AG04450 (cell line): ENCODE data around the gene WNT7A. TPM values are rescaled to one million over a fixed set of nuclear protein-coding genes. Genes with fewer than 3 reads are reported as not detected.

Source experiments
- CTCF ChIA-PET: fragments of 300-600, 350-600 bp; formaldehyde crosslinking; extraction: SDS; loops from one replicate; lab custom pipeline; 2022; ENCODE audit warnings: antibody characterized with exemption, inconsistent platforms; lab: Charles Lee
- POLR2A ChIA-PET: fragments of 350-600 bp; formaldehyde crosslinking; extraction: SDS; loops from one replicate; lab custom pipeline; 2021; ENCODE audit warnings: antibody characterized with exemption, inconsistent platforms; lab: Yijun Ruan, JAX
- DNase-seq: peaks from one replicate; pipeline ENCODE4 v3.0.0-alpha.2; 2011; ENCODE audit warnings: low read depth, low spot score
- H3K27ac ChIP-seq: one replicate; pipeline ENCODE4 v1.5.1; 2012; ENCODE audit warnings: low read depth, low read length, control low read depth
- H3K27me3 ChIP-seq: one replicate; pipeline ENCODE4 v1.6.0; 2012; ENCODE audit warnings: low read length; ENCODE audit not compliant: control insufficient read depth, insufficient read depth
- H3K4me3 ChIP-seq: 2 replicates; pipeline ENCODE4 v1.5.1; 2011; ENCODE audit warnings: mild to moderate bottlenecking, low read depth, low read length, control low read depth
- H3K9me3 ChIP-seq: 2 replicates; pipeline ENCODE4 v1.5.1; 2012; ENCODE audit warnings: low read length; ENCODE audit not compliant: control insufficient read depth, insufficient read depth
- polyA plus RNA-seq: library from polyadenylated mRNA; depleted of rRNA; stranded (reverse); fragments of >200 nt; gene quantifications from 2 replicates; pipeline ENCODE4 v1.2.3, GENCODE V29; 2011
- TF ChIP-seq, protein P1 (sequence below): IDR thresholded peaks from 2 replicates; pipeline ENCODE4 v1.5.1; 2011; ENCODE audit warnings: low read depth, low read length, control low read depth, inconsistent platforms

WNT7A gene
- polyA plus RNA-seq, 1 experiment = not detected

GRCh38 chr3:13796701-13797460, 83.0 kb downstream of the WNT7A start:
- DNase-seq = no peak
- Histone ChIP-seq H3K4me3 (no peak overlapping the region), H3K27ac (no peak overlapping the region), H3K27me3 (no peaks in the 10 kb centered on the region), H3K9me3 (peaks cover 22% of the 10 kb centered on the region)
- TF ChIP-seq, protein P1, sequence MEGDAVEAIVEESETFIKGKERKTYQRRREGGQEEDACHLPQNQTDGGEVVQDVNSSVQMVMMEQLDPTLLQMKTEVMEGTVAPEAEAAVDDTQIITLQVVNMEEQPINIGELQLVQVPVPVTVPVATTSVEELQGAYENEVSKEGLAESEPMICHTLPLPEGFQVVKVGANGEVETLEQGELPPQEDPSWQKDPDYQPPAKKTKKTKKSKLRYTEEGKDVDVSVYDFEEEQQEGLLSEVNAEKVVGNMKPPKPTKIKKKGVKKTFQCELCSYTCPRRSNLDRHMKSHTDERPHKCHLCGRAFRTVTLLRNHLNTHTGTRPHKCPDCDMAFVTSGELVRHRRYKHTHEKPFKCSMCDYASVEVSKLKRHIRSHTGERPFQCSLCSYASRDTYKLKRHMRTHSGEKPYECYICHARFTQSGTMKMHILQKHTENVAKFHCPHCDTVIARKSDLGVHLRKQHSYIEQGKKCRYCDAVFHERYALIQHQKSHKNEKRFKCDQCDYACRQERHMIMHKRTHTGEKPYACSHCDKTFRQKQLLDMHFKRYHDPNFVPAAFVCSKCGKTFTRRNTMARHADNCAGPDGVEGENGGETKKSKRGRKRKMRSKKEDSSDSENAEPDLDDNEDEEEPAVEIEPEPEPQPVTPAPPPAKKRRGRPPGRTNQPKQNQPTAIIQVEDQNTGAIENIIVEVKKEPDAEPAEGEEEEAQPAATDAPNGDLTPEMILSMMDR = no peak
- ChIA-PET CTCF (no interaction called here), POLR2A (no interaction called here)

- Histone ChIP-seq H3K27me3 (peaks cover 3% of the 10 kb centered on the region), H3K4me3 (no peak overlapping the region), H3K27ac (no peak overlapping the region), H3K9me3 (peaks cover 13% of the 10 kb centered on the region; the same call in 1 of the 2 replicates)
- TF ChIP-seq, protein P1 = no peak
- POLR2A ChIA-PET = no interaction called here
- no peak for DNase-seq
- CTCF ChIA-PET = no interaction called here
These were observed 84.1 kb downstream of the WNT7A start for GRCh38 chr3:13795816-13796215.

DNA sequence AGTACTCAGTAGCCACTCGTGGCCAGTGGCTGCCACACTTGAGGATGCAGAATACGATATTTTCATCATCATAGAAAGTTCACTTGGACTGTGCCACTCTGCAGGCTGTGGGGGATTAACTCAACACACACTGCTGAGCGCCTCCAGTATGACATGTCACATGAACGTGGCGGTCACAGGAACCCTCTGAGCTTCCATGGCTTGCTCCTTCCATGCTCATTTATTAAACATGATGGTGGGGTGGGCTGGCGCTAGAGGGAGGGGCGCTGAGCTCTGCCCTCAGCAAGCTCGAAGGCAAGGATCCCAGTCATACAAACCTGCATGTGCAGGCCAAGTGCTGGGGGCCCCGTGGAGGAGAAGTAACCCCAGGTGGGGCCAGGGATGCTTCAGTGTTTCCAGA, 85.5 kb downstream of the WNT7A start:
- no peak for DNase-seq
- TF ChIP-seq, protein P1 = no peak
- POLR2A ChIA-PET = no interaction called here
- Histone ChIP-seq H3K27ac (no peak overlapping the region), H3K27me3 (peaks cover 3% of the 10 kb centered on the region), H3K9me3 (peaks cover 13% of the 10 kb centered on the region; the same call in 1 of the 2 replicates), H3K4me3 (no peak overlapping the region)
- CTCF ChIA-PET = no interaction called here

DNA sequence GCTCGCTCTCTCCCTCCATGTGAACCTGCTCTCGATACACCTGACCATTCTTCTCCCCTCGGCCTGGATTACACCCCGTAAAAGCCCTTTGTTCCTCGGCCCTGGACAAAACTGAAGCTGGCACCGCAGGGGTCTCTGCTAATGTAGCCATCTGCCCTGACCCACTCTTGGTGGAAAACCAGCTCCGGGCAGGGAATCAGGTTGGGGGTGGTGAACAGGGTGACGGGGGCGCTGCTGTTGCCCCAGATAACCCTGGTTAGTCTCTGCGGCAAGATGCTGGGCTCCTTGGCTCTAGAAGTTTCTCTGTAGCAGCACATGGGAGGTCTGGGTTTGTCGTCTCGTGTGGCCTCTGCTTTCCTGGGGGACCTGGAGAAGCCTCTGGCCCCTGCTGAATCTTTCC, 86.4 kb downstream of the WNT7A start:
- POLR2A ChIA-PET = no interaction called here
- peaks cover 3% of the 10 kb centered on the region for H3K27me3 ChIP-seq
- CTCF ChIA-PET = no interaction called here
- peaks cover 13% of the 10 kb centered on the region; the same call in 1 of the 2 replicates for H3K9me3 ChIP-seq
- TF ChIP-seq, protein P1 = no peak
- DNase-seq = no peak
- H3K4me3 ChIP-seq = no peak overlapping the region
- H3K27ac ChIP-seq = no peak overlapping the region
